Suprapubic skin (tissue), 3 donors: ENCODE data around the gene C2CD4B.

Experiments used
- EP300 ChIP-seq: sonication (generic); formaldehyde crosslinking; IDR thresholded peaks from one replicate; pipeline ENCODE4 v1.6.1; 2017; ENCODE audit warnings: antibody characterized with exemption
- POLR2A ChIP-seq, 2 donors: fragments of 450-650 bp; IDR thresholded peaks; one replicate each; pipeline ENCODE4 v1.6.1; 2017; ENCODE audit warnings: antibody characterized with exemption in 2 of 2, mild to moderate bottlenecking in 2 of 2, moderate library complexity in 2 of 2
- TF ChIP-seq, protein P1 (sequence below), 2 donors: fragments of 200-600 bp in 1 of 2; fragments of 450-650 bp in 1 of 2; sonication (generic) in 1 of 2; IDR thresholded peaks; one replicate each; pipeline ENCODE4 v1.5.1; 2016 to 2019; ENCODE audit warnings: antibody characterized with exemption in 2 of 2, mild to moderate bottlenecking in 1 of 2, moderate library complexity in 1 of 2

- TF ChIP-seq POLR2A (IDR thresholded peaks at IDR 0.05) (no peak), EP300 (no peak)
- TF ChIP-seq, protein P1, sequence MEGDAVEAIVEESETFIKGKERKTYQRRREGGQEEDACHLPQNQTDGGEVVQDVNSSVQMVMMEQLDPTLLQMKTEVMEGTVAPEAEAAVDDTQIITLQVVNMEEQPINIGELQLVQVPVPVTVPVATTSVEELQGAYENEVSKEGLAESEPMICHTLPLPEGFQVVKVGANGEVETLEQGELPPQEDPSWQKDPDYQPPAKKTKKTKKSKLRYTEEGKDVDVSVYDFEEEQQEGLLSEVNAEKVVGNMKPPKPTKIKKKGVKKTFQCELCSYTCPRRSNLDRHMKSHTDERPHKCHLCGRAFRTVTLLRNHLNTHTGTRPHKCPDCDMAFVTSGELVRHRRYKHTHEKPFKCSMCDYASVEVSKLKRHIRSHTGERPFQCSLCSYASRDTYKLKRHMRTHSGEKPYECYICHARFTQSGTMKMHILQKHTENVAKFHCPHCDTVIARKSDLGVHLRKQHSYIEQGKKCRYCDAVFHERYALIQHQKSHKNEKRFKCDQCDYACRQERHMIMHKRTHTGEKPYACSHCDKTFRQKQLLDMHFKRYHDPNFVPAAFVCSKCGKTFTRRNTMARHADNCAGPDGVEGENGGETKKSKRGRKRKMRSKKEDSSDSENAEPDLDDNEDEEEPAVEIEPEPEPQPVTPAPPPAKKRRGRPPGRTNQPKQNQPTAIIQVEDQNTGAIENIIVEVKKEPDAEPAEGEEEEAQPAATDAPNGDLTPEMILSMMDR (IDR thresholded peaks at IDR 0.05): no peak
These were observed 25.2 kb upstream of the C2CD4B start for GRCh38 chr15:62190274-62190673.
